NCI-H1417 (cell line): ENCODE data around the gene LYST.

Experiments used
- DNase-seq, 3 experiments: peaks; one replicate each; lab custom pipeline; 2025; lab: John Stamatoyannopoulos, UW

The LYST gene

GRCh38 chr1:235885655-235886262, 19.1 kb upstream of the LYST start:
- DNase-seq, result peak in 1 of 3 experiments; percentile 36

GRCh38 chr1:235883261-235883927, 16.7 kb upstream of the LYST start:
- no peak for DNase-seq

- no peak for DNase-seq
Observed at GRCh38 chr1:235882816-235883215, 16.1 kb upstream of the LYST start.

GRCh38 chr1:235881930-235882700, 15.4 kb upstream of the LYST start:
- no peak for DNase-seq

- peak in 2 of 3 experiments; percentile 42 to 77 for DNase-seq
Observed at GRCh38 chr1:235878082-235878811, 11.5 kb upstream of the LYST start.

GRCh38 chr1:235876402-235876841, 9.7 kb upstream of the LYST start:
- DNase-seq, result no peak

- no peak for DNase-seq
Observed at GRCh38 chr1:235875036-235875597, 8.4 kb upstream of the LYST start.

GRCh38 chr1:235874261-235874660, 7.6 kb upstream of the LYST start:
- no peak for DNase-seq

GRCh38 chr1:235873571-235873970, 6.9 kb upstream of the LYST start:
- no peak for DNase-seq

GRCh38 chr1:235873045-235873444, 6.3 kb upstream of the LYST start:
- DNase-seq, result no peak

- DNase-seq, result no peak
Observed at GRCh38 chr1:235872270-235872669, 5.6 kb upstream of the LYST start.

GRCh38 chr1:235867903-235868469, 1.3 kb upstream of the LYST start:
- peak in 1 of 3 experiments; percentile 42 for DNase-seq

- DNase-seq, result peak; percentile 91 to 98 (median 96)
Observed at GRCh38 chr1:235866913-235867845, 473 bp upstream of the LYST start.

- no peak for DNase-seq
Observed at GRCh38 chr1:235865565-235866204, 1.0 kb downstream of the LYST start.

GRCh38 chr1:235864931-235865525, 1.7 kb downstream of the LYST start:
- DNase-seq, result peak in 1 of 3 experiments; percentile 48

GRCh38 chr1:235864469-235864868, 2.2 kb downstream of the LYST start:
- DNase-seq, result no peak

- DNase-seq, result no peak
Observed at GRCh38 chr1:235863699-235864093, 3.0 kb downstream of the LYST start.

GRCh38 chr1:235861857-235862256, 4.8 kb downstream of the LYST start:
- DNase-seq, result no peak

GRCh38 chr1:235860829-235861228, 5.9 kb downstream of the LYST start:
- no peak for DNase-seq

- no peak for DNase-seq
Observed at GRCh38 chr1:235859789-235860188, 6.9 kb downstream of the LYST start.
